ENCODE measurements around the gene BCL11B.
A peak's percentile ranks its signal among the peaks of the same experiment; 100 is the strongest.

BCL11B gene

GRCh38 chr14:99216191-99216590 lies 55.8 kb downstream of the BCL11B start:
- DNase-seq, result no peak

- DNase-seq, result peak; percentile 55
Observed at GRCh38 chr14:99215277-99215676, 56.7 kb downstream of the BCL11B start.

GRCh38 chr14:99214701-99215100 lies 57.3 kb downstream of the BCL11B start:
- no peak for DNase-seq

- DNase-seq, result no peak
Observed at GRCh38 chr14:99213527-99213971, 58.4 kb downstream of the BCL11B start.

- no peak for DNase-seq
Observed at GRCh38 chr14:99213101-99213500, 58.9 kb downstream of the BCL11B start.

- no peak for DNase-seq
Observed at GRCh38 chr14:99212646-99213045, 59.4 kb downstream of the BCL11B start.

GRCh38 chr14:99212199-99212598 lies 59.8 kb downstream of the BCL11B start:
- no peak for DNase-seq

GRCh38 chr14:99211410-99211809 lies 60.6 kb downstream of the BCL11B start:
- DNase-seq, result no peak

- no peak for DNase-seq
Observed at GRCh38 chr14:99210333-99210732, 61.7 kb downstream of the BCL11B start.

- no peak for DNase-seq
Observed at GRCh38 chr14:99209409-99209808, 62.6 kb downstream of the BCL11B start.

GRCh38 chr14:99208318-99208717 lies 63.7 kb downstream of the BCL11B start:
- no peak for DNase-seq

- DNase-seq, result no peak
Observed at GRCh38 chr14:99207456-99207855, 64.5 kb downstream of the BCL11B start.

- DNase-seq, result no peak
Observed at GRCh38 chr14:99206090-99206489, 65.9 kb downstream of the BCL11B start.

GRCh38 chr14:99205086-99205688 lies 66.8 kb downstream of the BCL11B start:
- DNase-seq, result no peak

- no peak for DNase-seq
Observed at GRCh38 chr14:99203801-99204200, 68.2 kb downstream of the BCL11B start.

- DNase-seq, result no peak
Observed at GRCh38 chr14:99203080-99203479, 68.9 kb downstream of the BCL11B start.

GRCh38 chr14:99202516-99202915 lies 69.5 kb downstream of the BCL11B start:
- no peak for DNase-seq

GRCh38 chr14:99201351-99202073 lies 70.5 kb downstream of the BCL11B start:
- no peak for DNase-seq

GRCh38 chr14:99200654-99201005 lies 71.4 kb downstream of the BCL11B start:
- DNase-seq, result no peak

GRCh38 chr14:99199846-99200653 lies 71.9 kb downstream of the BCL11B start:
- no peak for DNase-seq

- DNase-seq, result no peak
Observed at GRCh38 chr14:99198746-99199502, 73.1 kb downstream of the BCL11B start.

- DNase-seq, result no peak
Observed at GRCh38 chr14:99196310-99196650, 75.7 kb downstream of the BCL11B start.

GRCh38 chr14:99195602-99196309 lies 76.2 kb downstream of the BCL11B start:
- DNase-seq, result peak; percentile 88
